Right lung (tissue), 10 donors: ENCODE data around the gene SUV39H2. TPM values are rescaled to one million over a fixed set of nuclear protein-coding genes. Genes with fewer than 3 reads are reported as not detected.
"Not testable (repeated sequence)": the region's sequence is repeated elsewhere in the genome, so short reads cannot be mapped to it uniquely, and the experiment has no call there.

ENCODE experiments used
- DNase-seq, 2 donors: peaks; one replicate each; pipeline ENCODE4 v3.0.0-alpha.2; 2013
- long read RNA-seq, 8 donors: transcript quantifications; one replicate each; lab custom pipeline, GENCODE V29; 2026
- polyA plus RNA-seq, 5 donors: library from polyadenylated mRNA; unstranded; fragments of 120-200 nt; gene quantifications; one replicate each; pipeline versions ENCODE4 v1.2.1 to v1.2.3, GENCODE V29; 2013; ENCODE audit warnings: inconsistent platforms in 1 of 5, low replicate concordance in 1 of 5; ENCODE audit not compliant: insufficient read length in 5 of 5, insufficient read depth in 1 of 5

The SUV39H2 gene
- polyA plus RNA-seq, result 10 to 100 TPM; 13.0 to 26.7 (median 17.0) TPM
- long read RNA-seq, donor 1, transcript SUV39H2-205 (5 exons, 2,959 nt), result major isoform, 5 of 16 reads
- long read RNA-seq, donor 1, partial matches to known transcripts, result 8 of 16 reads
- long read RNA-seq, donor 1, other reads (novel, unspliced or antisense), result 0 of 16 reads
- long read RNA-seq, donor 2, partial matches to known transcripts, result 0 of 4 reads
- long read RNA-seq, donor 2, other reads (novel, unspliced or antisense), result 0 of 4 reads
- long read RNA-seq, donor 3, partial matches to known transcripts, result 0 of 4 reads
- long read RNA-seq, donor 3, other reads (novel, unspliced or antisense), result 0 of 4 reads
- long read RNA-seq, donor 4, partial matches to known transcripts, result 0 of 2 reads
- long read RNA-seq, donor 4, other reads (novel, unspliced or antisense), result 0 of 2 reads
- long read RNA-seq, donor 5, transcript SUV39H2-202 (6 exons, 1,233 nt), result major isoform, 5 of 10 reads
- long read RNA-seq, donor 5, partial matches to known transcripts, result 5 of 10 reads
- long read RNA-seq, donor 5, other reads (novel, unspliced or antisense), result 0 of 10 reads
- long read RNA-seq, donor 6, partial matches to known transcripts, result 7 of 12 reads
- long read RNA-seq, donor 6, other reads (novel, unspliced or antisense), result 0 of 12 reads
- long read RNA-seq, donor 7, partial matches to known transcripts, result 0 of 4 reads
- long read RNA-seq, donor 7, other reads (novel, unspliced or antisense), result 0 of 4 reads
- long read RNA-seq, donor 8, partial matches to known transcripts, result 6 of 10 reads
- long read RNA-seq, donor 8, other reads (novel, unspliced or antisense), result 0 of 10 reads

GRCh38 chr10:14878266-14879123 is at the start of gene SUV39H2:
SUV39H2 (plus strand) TSS chr10:14878866; CDS start chr10:14878889, 23 bp downstream.
- peak; percentile 97 to 98 for DNase-seq

GRCh38 chr10:14833106-14833505 is 45.6 kb upstream of the SUV39H2 start:
- no peak for DNase-seq

GRCh38 chr10:14836208-14836607 is 42.5 kb upstream of the SUV39H2 start:
- DNase-seq, result no peak

GRCh38 chr10:14837003-14837756 is 41.5 kb upstream of the SUV39H2 start:
- no peak for DNase-seq

GRCh38 chr10:14837757-14838581 is 40.7 kb upstream of the SUV39H2 start, which contains the start of the genes CDNF, HSPA14 and MSANTD7:
CDNF (minus strand) TSS chr10:14838037; CDS start chr10:14837946, 91 bp downstream.
HSPA14 (plus strand) TSS chr10:14838306; CDS start chr10:14838403, 97 bp downstream.
MSANTD7 (plus strand) TSS chr10:14838306; CDS start chr10:14842285, 3,979 bp downstream.
- peak; percentile 100 for DNase-seq

- peak; percentile 40 to 51 for DNase-seq
Measured at GRCh38 chr10:14838582-14839304, 39.9 kb upstream of the SUV39H2 start.

- no peak for DNase-seq
Measured at GRCh38 chr10:14839305-14839695, 39.4 kb upstream of the SUV39H2 start.

- no peak for DNase-seq
Measured at GRCh38 chr10:14840178-14840577, 38.5 kb upstream of the SUV39H2 start.

- no peak for DNase-seq
Measured at GRCh38 chr10:14843327-14843988, 35.2 kb upstream of the SUV39H2 start.

- DNase-seq, result no peak
Measured at GRCh38 chr10:14844948-14845347, 33.7 kb upstream of the SUV39H2 start.

GRCh38 chr10:14852236-14852635 is 26.4 kb upstream of the SUV39H2 start:
- DNase-seq, result no peak

GRCh38 chr10:14855453-14855852 is 23.2 kb upstream of the SUV39H2 start:
- no peak for DNase-seq

GRCh38 chr10:14858338-14858960 is 20.2 kb upstream of the SUV39H2 start:
- DNase-seq, result no peak

GRCh38 chr10:14859043-14859442 is 19.6 kb upstream of the SUV39H2 start:
- DNase-seq, result no peak

- peak in 1 of 2 donors; percentile 8 for DNase-seq
Measured at GRCh38 chr10:14859775-14860174, 18.9 kb upstream of the SUV39H2 start.

- DNase-seq, result no peak
Measured at GRCh38 chr10:14860791-14861190, 17.9 kb upstream of the SUV39H2 start.

GRCh38 chr10:14864466-14864865 is 14.2 kb upstream of the SUV39H2 start:
- DNase-seq, result not testable (repeated sequence)

- DNase-seq, result not testable (repeated sequence)
Measured at GRCh38 chr10:14864871-14865270, 13.8 kb upstream of the SUV39H2 start.
